Activated CD4-positive, alpha-beta T cell treated with anti-CD3 and anti-CD28 coated beads for 1 hour (primary cell): ENCODE results near the gene CDX2.

ENCODE experiments used
- DNase-seq: peaks from one replicate; pipeline ENCODE4 v3.0.0-alpha.2; 2020

CDX2 gene

DNA sequence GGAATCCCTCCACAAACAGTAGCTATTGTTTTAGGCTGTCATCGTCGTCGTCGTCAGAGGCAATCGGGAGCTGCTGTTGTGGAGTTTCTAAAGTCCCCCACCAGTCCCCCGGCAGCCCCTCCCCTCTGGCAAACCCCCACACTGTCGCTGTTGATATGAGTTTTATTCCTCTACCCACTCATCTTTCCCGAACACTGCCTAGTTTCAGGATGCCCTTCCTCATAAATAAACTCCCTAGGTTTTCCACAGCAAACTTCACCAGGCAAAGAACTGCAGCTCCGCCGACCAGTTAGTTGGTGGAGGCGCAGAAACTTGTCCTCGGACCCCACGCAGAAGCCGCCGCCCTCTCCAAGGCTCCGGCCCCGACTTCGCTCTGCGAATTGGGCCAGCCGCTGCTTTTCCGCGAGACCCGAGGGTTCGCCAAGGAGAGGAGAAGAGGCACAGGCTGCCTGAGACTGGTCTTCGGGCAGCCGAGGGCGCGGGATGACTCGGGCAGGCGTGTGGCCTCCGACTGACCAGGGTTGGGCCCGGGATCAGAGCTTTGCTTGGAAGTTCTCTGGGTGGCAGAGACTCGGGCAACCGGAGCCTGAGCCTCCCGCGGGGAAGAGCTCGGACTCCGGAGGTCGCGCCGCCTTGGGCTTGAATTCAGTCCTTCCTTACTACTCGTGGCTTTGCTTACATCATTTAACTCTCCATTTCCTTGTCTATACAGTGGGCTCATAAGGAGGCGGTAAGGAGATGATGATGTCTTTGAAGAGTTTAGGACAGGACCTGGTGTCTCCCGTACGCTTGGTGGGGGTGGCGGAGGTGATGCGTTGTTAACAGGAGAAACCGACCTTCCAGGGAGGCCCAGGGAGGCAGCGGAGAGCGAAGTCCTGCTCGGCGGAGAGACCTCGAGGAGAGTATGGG lies 41.4 kb downstream of the CDX2 start:
- DNase-seq, result no peak

- no peak for DNase-seq
Measured at GRCh38 chr13:27926644-27927434, 42.3 kb downstream of the CDX2 start.

GRCh38 chr13:27925220-27925991 lies 43.7 kb downstream of the CDX2 start:
- DNase-seq, result no peak

DNA sequence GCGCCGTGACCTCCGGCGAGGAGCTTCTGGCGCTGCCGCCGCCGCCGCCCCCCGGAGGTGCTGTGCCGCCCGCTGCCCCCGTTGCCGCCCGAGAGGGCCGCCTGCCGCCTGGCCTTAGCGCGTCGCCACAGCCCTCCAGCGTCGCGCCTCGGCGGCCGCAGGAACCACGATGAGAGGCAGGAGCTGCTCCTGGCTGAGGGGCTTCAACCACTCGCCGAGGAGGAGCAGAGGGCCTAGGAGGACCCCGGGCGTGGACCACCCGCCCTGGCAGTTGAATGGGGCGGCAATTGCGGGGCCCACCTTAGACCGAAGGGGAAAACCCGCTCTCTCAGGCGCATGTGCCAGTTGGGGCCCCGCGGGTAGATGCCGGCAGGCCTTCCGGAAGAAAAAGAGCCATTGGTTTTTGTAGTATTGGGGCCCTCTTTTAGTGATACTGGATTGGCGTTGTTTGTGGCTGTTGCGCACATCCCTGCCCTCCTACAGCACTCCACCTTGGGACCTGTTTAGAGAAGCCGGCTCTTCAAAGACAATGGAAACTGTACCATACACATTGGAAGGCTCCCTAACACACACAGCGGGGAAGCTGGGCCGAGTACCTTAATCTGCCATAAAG lies 44.5 kb downstream of the CDX2 start:
- no peak for DNase-seq

GRCh38 chr13:27923794-27924528 lies 45.2 kb downstream of the CDX2 start:
- DNase-seq, result no peak

DNA sequence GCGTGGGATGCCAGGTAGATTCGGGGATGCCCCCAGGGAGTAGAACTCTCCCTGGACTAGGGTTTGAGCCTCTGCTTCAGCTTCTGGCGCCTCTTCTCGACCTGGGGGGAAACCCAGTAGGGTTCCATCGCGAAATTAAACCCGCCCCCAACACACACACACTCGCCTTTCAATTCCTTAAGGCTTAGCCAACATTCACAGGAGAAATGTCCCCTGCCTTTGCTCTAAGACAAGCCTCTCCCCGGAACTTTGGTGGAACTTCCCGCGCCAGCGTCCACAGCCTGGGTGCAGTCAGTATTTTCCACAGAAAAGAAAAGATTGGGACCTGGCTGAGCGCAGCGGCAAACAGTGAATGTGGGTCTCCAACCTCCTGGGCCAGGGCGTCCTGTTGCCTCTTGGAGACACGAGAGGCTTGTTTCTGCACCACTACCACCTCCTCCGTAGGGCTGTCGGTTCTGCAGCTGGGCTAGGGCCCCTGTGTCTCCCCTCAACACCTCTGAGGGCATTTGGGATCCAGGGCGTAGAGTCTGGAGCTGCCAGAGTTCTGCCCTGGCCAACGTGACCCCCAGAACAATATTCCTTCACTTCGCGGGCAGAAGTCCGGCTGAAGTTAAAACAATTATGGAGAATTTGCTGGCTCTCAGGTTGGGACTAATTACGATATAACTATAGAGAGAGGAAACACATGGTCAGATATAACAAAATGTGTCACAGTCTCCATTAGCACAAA lies 46.1 kb downstream of the CDX2 start:
- DNase-seq, result no peak

- DNase-seq, result no peak
Measured at GRCh38 chr13:27921961-27922882, 46.9 kb downstream of the CDX2 start.

GRCh38 chr13:27921421-27921960 lies 47.6 kb downstream of the CDX2 start:
- no peak for DNase-seq

DNA sequence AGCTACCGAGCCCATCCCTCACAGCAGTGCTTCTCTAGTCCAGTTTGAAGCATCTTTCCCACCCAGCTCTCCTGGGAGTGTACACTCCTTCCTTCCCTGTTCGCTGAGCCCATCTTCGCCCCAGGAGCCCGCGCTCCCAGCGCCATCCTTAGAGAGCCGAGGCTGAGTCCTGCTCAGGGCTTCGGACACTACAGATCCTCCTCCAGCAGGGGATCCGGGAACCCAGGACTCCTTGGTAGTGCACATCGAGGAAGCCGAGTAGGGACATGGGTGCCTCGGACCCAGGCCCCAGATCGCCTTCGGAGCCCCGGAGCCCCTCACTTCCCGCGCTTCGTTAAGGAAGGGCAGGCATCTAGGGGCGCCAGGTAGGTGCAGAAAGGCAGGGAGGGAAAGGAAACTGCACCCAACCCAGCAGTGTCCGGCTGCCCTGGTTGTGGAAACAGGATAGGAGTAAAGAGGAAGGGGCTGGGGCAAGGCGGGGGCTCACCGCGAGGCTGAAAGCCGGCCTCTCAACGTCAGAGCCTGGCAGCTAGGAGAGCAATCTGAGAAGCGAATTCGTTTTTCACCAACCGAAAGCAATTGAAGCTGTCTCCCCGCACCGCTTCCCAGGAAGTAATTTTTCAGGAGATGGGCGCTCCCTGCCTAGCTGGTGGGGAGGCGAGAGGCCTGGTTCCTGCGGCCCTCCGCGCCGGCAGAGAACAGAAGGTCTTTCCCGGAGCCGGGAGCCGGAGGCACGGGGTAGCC lies 48.3 kb downstream of the CDX2 start:
- DNase-seq, result no peak

GRCh38 chr13:27919934-27920676 lies 49.0 kb downstream of the CDX2 start, which contains the start of gene PDX1:
Gene PDX1 (plus strand): TSS chr13:27920000. CDS start chr13:27920139, 139 bp downstream.
- DNase-seq, result no peak

DNA sequence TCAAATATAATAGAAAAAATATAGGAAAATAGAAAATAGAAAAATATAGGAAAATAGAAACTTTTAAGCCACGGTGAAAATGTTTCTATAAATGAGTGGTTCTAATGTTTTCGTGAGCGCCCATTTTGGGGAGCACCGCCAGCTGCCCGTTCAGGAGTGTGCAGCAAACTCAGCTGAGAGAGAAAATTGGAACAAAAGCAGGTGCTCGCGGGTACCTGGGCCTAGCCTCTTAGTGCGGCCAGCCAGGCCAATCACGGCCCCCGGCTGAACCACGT lies 49.5 kb downstream of the CDX2 start:
- no peak for DNase-seq

DNA sequence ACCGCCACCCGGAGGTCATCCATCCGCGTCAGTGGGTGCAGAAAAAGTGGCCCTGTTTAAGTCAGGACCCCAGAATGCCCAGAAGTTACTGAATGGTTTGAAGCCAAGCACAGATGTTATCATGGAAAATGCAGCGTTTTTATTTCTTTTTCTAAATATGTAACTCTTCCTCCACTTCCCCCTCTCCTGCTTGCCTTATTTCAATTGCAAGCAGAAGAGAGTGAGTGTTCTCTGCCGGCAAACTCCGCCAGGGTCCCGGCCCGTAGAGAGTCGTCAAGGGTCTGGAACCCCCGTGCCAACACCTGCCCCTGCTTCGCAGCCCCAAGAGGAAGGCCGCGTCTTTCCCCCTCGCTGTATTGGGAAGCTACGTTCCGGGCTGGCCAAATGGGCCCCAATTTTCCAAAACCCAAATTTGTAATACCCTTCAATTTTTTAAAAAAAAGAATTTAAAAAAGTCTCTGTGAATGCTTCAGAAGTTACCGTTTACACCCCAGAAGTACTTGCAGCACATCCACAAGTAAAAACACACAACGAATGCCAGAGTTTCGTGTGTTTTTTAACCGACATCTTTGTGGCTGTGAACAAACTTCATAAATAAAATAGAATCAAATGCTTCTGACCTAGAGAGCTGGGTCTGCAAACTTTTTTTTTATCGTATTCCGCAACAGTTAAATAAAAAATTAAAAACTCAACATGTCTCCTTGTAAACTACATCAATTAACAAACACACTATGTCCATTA lies 50.0 kb downstream of the CDX2 start:
- DNase-seq, result no peak

DNA sequence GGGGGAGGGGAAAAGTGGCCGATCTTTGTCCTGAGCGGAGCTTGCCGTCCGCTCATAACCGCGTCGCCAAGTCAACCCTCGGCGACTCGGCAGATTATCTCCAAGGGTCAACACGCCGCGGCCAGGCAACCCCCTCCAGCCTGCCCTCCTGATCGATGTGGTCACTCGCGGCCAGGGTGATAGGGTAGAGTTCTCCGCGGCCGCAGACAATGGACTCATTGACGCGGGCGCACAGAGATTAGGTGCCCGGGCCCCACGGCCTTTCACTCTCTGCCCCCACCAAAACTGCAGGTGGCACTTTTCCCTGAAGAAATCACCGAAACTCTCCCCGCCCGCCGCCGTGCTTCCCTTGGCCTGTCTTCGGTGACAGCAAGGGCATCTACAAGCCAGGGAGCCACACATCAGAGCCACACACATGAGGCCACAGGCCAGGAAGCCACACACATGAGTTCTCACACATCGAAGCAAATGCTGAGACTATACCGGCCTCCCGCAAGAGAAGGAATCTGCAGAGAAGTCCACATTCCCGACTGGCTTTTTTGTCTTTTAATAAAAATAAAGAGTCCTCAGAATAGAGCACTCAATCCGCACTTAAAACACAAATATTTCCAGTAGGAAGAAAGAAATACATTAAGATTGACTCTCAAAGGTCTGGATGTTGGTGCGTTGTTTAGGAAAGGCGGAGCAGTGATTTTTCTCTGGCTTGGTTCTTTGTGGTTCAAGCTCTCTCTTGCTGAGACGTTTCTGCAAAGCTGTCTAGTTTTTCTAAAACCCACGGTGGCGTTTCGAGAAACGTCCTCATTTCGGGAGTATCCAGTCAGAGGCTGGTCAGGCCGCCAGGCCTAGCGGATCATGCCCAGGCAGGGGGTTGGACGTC lies 50.8 kb downstream of the CDX2 start:
- DNase-seq, result no peak

- no peak for DNase-seq
Measured at GRCh38 chr13:27917121-27917947, 51.8 kb downstream of the CDX2 start.

GRCh38 chr13:27915301-27916207 lies 53.6 kb downstream of the CDX2 start:
- no peak for DNase-seq
